Naive thymus-derived CD4-positive, alpha-beta T cell (primary cell): ENCODE results near the gene S100A7A. TPM values are rescaled to one million over a fixed set of nuclear protein-coding genes. Genes with fewer than 3 reads are reported as not detected.
A peak's percentile ranks its signal among the peaks of the same experiment; 100 is the strongest.
"Not testable (repeated sequence)": the region's sequence is repeated elsewhere in the genome, so short reads cannot be mapped to it uniquely, and the experiment has no call there.

Experiments used
- ATAC-seq: fragments of 150-1000 bp; cut with Tn5 transposase; 2 replicates; pipeline ENCODE4 v1.10.0; 2021; ENCODE audit warnings: mild to moderate bottlenecking, moderate library complexity
- CTCF ChIA-PET: fragments of 350-600 bp; sonication (Branson Sonifier 250); formaldehyde crosslinking; loops from one replicate; lab custom pipeline; 2021; ENCODE audit warnings: antibody characterized with exemption; lab: Charles Lee
- POLR2A ChIA-PET: fragments of 350-600 bp; sonication (Branson Sonifier 250); formaldehyde crosslinking; loops from one replicate; lab custom pipeline; 2021; ENCODE audit warnings: antibody characterized with exemption, inconsistent platforms; lab: Charles Lee
- DNase-seq, 9 donors: peaks; one replicate each; pipeline versions ENCODE4 v3.0.0 to v3.0.0-alpha.2; 2020 to 2022; ENCODE audit warnings: mixed read lengths in 1 of 9
- H3K27ac ChIP-seq: one replicate; pipeline ENCODE4 v1.7.0; 2013; ENCODE audit warnings: mild to moderate bottlenecking, low read depth, low read length, moderate library complexity
- H3K27me3 ChIP-seq, 2 donors: one replicate each; pipeline ENCODE4 v1.7.0; 2013; ENCODE audit warnings: low read length in 2 of 2, mild to moderate bottlenecking in 2 of 2, moderate library complexity in 2 of 2; ENCODE audit not compliant: control insufficient read depth in 2 of 2, insufficient read depth in 2 of 2
- H3K36me3 ChIP-seq, 3 experiments: 1 replicate in 2 of 3; 2 replicates in 1 of 3; pipeline ENCODE4 v1.7.0; 2013; ENCODE audit warnings: low read length in 3 of 3, mild to moderate bottlenecking in 3 of 3, moderate library complexity in 1 of 3; ENCODE audit not compliant: insufficient read depth in 3 of 3, control insufficient read depth in 2 of 3
- H3K4me1 ChIP-seq, 2 donors: one replicate each; pipeline ENCODE4 v1.7.0; 2013; ENCODE audit warnings: low read length in 2 of 2, mild to moderate bottlenecking in 2 of 2, moderate library complexity in 1 of 2; ENCODE audit not compliant: control insufficient read depth in 2 of 2, insufficient read depth in 2 of 2
- H3K4me3 ChIP-seq: 2 replicates; pipeline ENCODE4 v1.7.0; 2013; ENCODE audit warnings: mild to moderate bottlenecking, low read length
- H3K9me3 ChIP-seq, 3 experiments: 1 replicate in 2 of 3; 2 replicates in 1 of 3; pipeline ENCODE4 v1.7.0; 2013; ENCODE audit warnings: low read length in 3 of 3; ENCODE audit not compliant: control insufficient read depth in 2 of 3
- H3K27ac Mint-ChIP-seq, 9 donors: one replicate each; pipeline ENCODE4 v1.8.0; 2020 to 2022; ENCODE audit warnings: mixed read lengths in 9 of 9, mild to moderate bottlenecking in 8 of 9, moderate library complexity in 5 of 9, inconsistent platforms in 2 of 9
- H3K27me3 Mint-ChIP-seq, 5 donors: one replicate each; pipeline ENCODE4 v1.8.0; 2021 to 2022; ENCODE audit warnings: mixed read lengths in 5 of 5, mild to moderate bottlenecking in 1 of 5
- H3K36me3 Mint-ChIP-seq, 5 donors: one replicate each; pipeline ENCODE4 v1.8.0; 2020 to 2022; ENCODE audit warnings: mixed read lengths in 5 of 5, mild to moderate bottlenecking in 3 of 5, inconsistent platforms in 1 of 5
- H3K4me1 Mint-ChIP-seq, 7 donors: one replicate each; pipeline ENCODE4 v1.8.0; 2020 to 2022; ENCODE audit warnings: mixed read lengths in 7 of 7, mild to moderate bottlenecking in 3 of 7, inconsistent platforms in 1 of 7
- H3K4me3 Mint-ChIP-seq, 10 donors: one replicate each; pipeline ENCODE4 v1.8.0; 2020 to 2022; ENCODE audit warnings: mild to moderate bottlenecking in 10 of 10, mixed read lengths in 10 of 10, moderate library complexity in 6 of 10, inconsistent platforms in 2 of 10
- H3K9me3 Mint-ChIP-seq, 11 donors: one replicate each; pipeline ENCODE4 v1.8.0; 2020 to 2022; ENCODE audit warnings: mixed read lengths in 11 of 11, mild to moderate bottlenecking in 4 of 11, inconsistent platforms in 1 of 11, moderate library complexity in 1 of 11
- intact Hi-C, 2 donors: fragments of 100-400 bp; cut with micrococcal nuclease; formaldehyde crosslinking; loops; one replicate each; pipeline ENCODE4 v1.15.1; 2023
- polyA plus RNA-seq, 2 donors: library from polyadenylated mRNA; unstranded; fragments of 300-500 nt; fragmentation: Illumina TruSeq; gene quantifications; one replicate each; pipeline ENCODE4 v1.2.3, GENCODE V29; 2021
- total RNA-seq, 6 experiments: library from RNA in 5 of 6; stranded (reverse) in 5 of 6; gene quantifications; 1 replicate in 5 of 6; 2 replicates in 1 of 6; pipeline ENCODE4 v1.2.3 and lab custom pipeline; 2021 to 2026

Gene S100A7A
- total and polyA plus RNA-seq, 7 experiments from 2014 or later = not detected

- H3K9me3 Mint-ChIP-seq, H3K27ac Mint-ChIP-seq, H3K27me3 ChIP-seq, H3K36me3 ChIP-seq, H3K36me3 Mint-ChIP-seq, DNase-seq, H3K27ac ChIP-seq, ATAC-seq, H3K4me3 ChIP-seq, H3K4me1 ChIP-seq, intact Hi-C loops, CTCF ChIA-PET, POLR2A ChIA-PET, H3K4me3 Mint-ChIP-seq, H3K9me3 ChIP-seq, H3K4me1 Mint-ChIP-seq: not testable (repeated sequence)
- H3K27me3 Mint-ChIP-seq = peaks cover 11 to 35% (median 16%) of the 10 kb centered on the region in 5 donors
These were observed 46.4 kb downstream of the S100A7A start for GRCh38 chr1:153462741-153463140.

- ChIA-PET POLR2A (no interaction called here), CTCF (interaction anchor here (0.9 to 1.5 kb wide), 2 partner anchors 13 to 28 kb away, joined by 3 to 4 read pairs; no protein-coding TSS in a partner anchor)
- Histone ChIP-seq H3K27ac (no peak overlapping the region), H3K27me3 (no peaks in the 10 kb centered on the region), H3K36me3 (no peaks in the 10 kb centered on the region), H3K4me3 (no peak overlapping the region), H3K4me1 (no peaks in the 10 kb centered on the region), H3K9me3 (peaks cover 0 to 4% (median 0%) of the 10 kb centered on the region in 3 experiments)
- Mint-ChIP-seq H3K27ac (no peak overlapping the region), H3K36me3 (no peaks in the 10 kb centered on the region), H3K27me3 (peaks cover 22 to 31% (median 24%) of the 10 kb centered on the region in 5 donors), H3K4me3 (peak overlapping the region in 1 of 10 donors; percentile 48), H3K4me1 (peaks cover 0 to 5% (median 0%) of the 10 kb centered on the region in 7 donors), H3K9me3 (peaks cover 0 to 13% (median 5%) of the 10 kb centered on the region in 11 donors)
- ATAC-seq (peak; percentile 81), DNase-seq (peak in 8 of 9 donors; percentile 19 to 67 (median 51))
- intact Hi-C loops = no loop called here
These were observed 49.7 kb downstream of the S100A7A start for GRCh38 chr1:153465811-153466636.

- H3K4me3 ChIP-seq = no peak overlapping the region
- no peaks in the 10 kb centered on the region for H3K36me3 ChIP-seq
- POLR2A ChIA-PET = no interaction called here
- no peaks in the 10 kb centered on the region for H3K27me3 ChIP-seq
- peaks cover 0 to 4% (median 0%) of the 10 kb centered on the region in 3 experiments for H3K9me3 ChIP-seq
- no peak for ATAC-seq
- Mint-ChIP-seq H3K36me3 (no peaks in the 10 kb centered on the region), H3K27me3 (peaks cover 22 to 30% (median 24%) of the 10 kb centered on the region in 5 donors), H3K27ac (no peak overlapping the region), H3K9me3 (peaks cover 0 to 19% (median 5%) of the 10 kb centered on the region in 11 donors), H3K4me3 (no peak overlapping the region), H3K4me1 (peaks cover 0 to 5% (median 0%) of the 10 kb centered on the region in 7 donors)
- H3K4me1 ChIP-seq = no peaks in the 10 kb centered on the region
- intact Hi-C loops = no loop called here
- CTCF ChIA-PET = no interaction called here
- no peak for DNase-seq
- H3K27ac ChIP-seq = no peak overlapping the region
These were observed 50.6 kb downstream of the S100A7A start for GRCh38 chr1:153466908-153467307.

- H3K4me1 ChIP-seq = no peaks in the 10 kb centered on the region
- ChIA-PET CTCF (no interaction called here), POLR2A (no interaction called here)
- Mint-ChIP-seq H3K4me3 (no peak overlapping the region), H3K27ac (peak overlapping the region in 1 of 9 donors; percentile 32), H3K36me3 (peaks cover 0 to 11% (median 10%) of the 10 kb centered on the region in 5 donors), H3K9me3 (peaks cover 5 to 39% (median 17%) of the 10 kb centered on the region in 11 donors), H3K27me3 (peaks cover 14 to 30% (median 20%) of the 10 kb centered on the region in 5 donors), H3K4me1 (peaks cover 0 to 2% (median 0%) of the 10 kb centered on the region in 7 donors)
- no peaks in the 10 kb centered on the region for H3K36me3 ChIP-seq
- no peak overlapping the region for H3K4me3 ChIP-seq
- intact Hi-C loops = no loop called here
- no peak for ATAC-seq
- DNase-seq = no peak
- no peak overlapping the region for H3K27ac ChIP-seq
- peaks cover 0 to 4% (median 0%) of the 10 kb centered on the region in 3 experiments for H3K9me3 ChIP-seq
- H3K27me3 ChIP-seq = no peaks in the 10 kb centered on the region
These were observed 54.4 kb downstream of the S100A7A start for GRCh38 chr1:153470707-153471106.

Other genes with a start within 250 kb of the S100A7A start
- not detected for gene LELP1, start 213.1 kb upstream of the S100A7A start, total RNA-seq
- not detected for gene LELP1, start 213.1 kb upstream of the S100A7A start, polyA plus RNA-seq
- not detected for gene PRR9, start 198.9 kb upstream of the S100A7A start, total RNA-seq
- gene PRR9, start 198.9 kb upstream of the S100A7A start, polyA plus RNA-seq = not detected
- not detected for gene LORICRIN, start 156.8 kb upstream of the S100A7A start, total RNA-seq
- not detected for gene LORICRIN, start 156.8 kb upstream of the S100A7A start, polyA plus RNA-seq
- gene PGLYRP3, start 103.6 kb upstream of the S100A7A start, total RNA-seq = not detected
- not detected for gene PGLYRP3, start 103.6 kb upstream of the S100A7A start, polyA plus RNA-seq
- gene PGLYRP4, start 67.7 kb upstream of the S100A7A start, total RNA-seq = not detected
- gene PGLYRP4, start 67.7 kb upstream of the S100A7A start, polyA plus RNA-seq = not detected
- 1,000 to 10,000 TPM in 1 of 5 experiments, 100 to 1,000 TPM in 1, 1 to 10 TPM in 2, not detected in 1; 8.3 to 2,269 (median 103) TPM for gene S100A9, start 58.7 kb upstream of the S100A7A start, total RNA-seq
- 10 to 100 TPM in 1 of 2 donors, 1 to 10 TPM in 1; 9.0 to 22.8 TPM for gene S100A9, start 58.7 kb upstream of the S100A7A start, polyA plus RNA-seq
- gene S100A12, start 40.9 kb upstream of the S100A7A start, total RNA-seq = 100 to 1,000 TPM in 1 of 5 experiments, 10 to 100 TPM in 1, not detected in 3; 22.0 to 179 TPM
- gene S100A12, start 40.9 kb upstream of the S100A7A start, polyA plus RNA-seq = not detected
- gene S100A8, start 25.4 kb upstream of the S100A7A start, total RNA-seq = 1,000 to 10,000 TPM in 1 of 5 experiments, 100 to 1,000 TPM in 1, 1 to 10 TPM in 2, not detected in 1; 1.3 to 1,624 (median 61.2) TPM
- 10 to 100 TPM in 1 of 2 donors, 1 to 10 TPM in 1; 1.7 to 10.8 TPM for gene S100A8, start 25.4 kb upstream of the S100A7A start, polyA plus RNA-seq
- not detected for gene S100A7, start 44.1 kb downstream of the S100A7A start, total RNA-seq
- gene S100A7, start 44.1 kb downstream of the S100A7A start, polyA plus RNA-seq = not detected
- 100 to 1,000 TPM; 178 to 433 (median 201) TPM for gene S100A6, start 119.5 kb downstream of the S100A7A start, total RNA-seq
- 100 to 1,000 TPM; 424 to 568 TPM for gene S100A6, start 119.5 kb downstream of the S100A7A start, polyA plus RNA-seq
- gene S100A5, start 124.4 kb downstream of the S100A7A start, total RNA-seq = 1 to 10 TPM in 2 of 5 experiments, under 1 TPM in 1, not detected in 2; 0.78 to 2.0 (median 1.2) TPM
- gene S100A5, start 124.4 kb downstream of the S100A7A start, polyA plus RNA-seq = 1 to 10 TPM in 1 of 2 donors, under 1 TPM in 1; 0.91 to 1.5 TPM
- gene S100A4, start 129.3 kb downstream of the S100A7A start, total RNA-seq = 100 to 1,000 TPM in 3 of 5 experiments, 10 to 100 TPM in 2; 54.0 to 766 (median 204) TPM
- gene S100A4, start 129.3 kb downstream of the S100A7A start, polyA plus RNA-seq = 100 to 1,000 TPM; 259 to 359 TPM
- not detected for gene S100A3, start 132.7 kb downstream of the S100A7A start, total RNA-seq
- not detected for gene S100A3, start 132.7 kb downstream of the S100A7A start, polyA plus RNA-seq
- 1 to 10 TPM in 1 of 5 experiments, not detected in 4; 1.1 TPM for gene S100A2, start 149.3 kb downstream of the S100A7A start, total RNA-seq
- not detected for gene S100A2, start 149.3 kb downstream of the S100A7A start, polyA plus RNA-seq
- not detected for gene S100A16, start 196.6 kb downstream of the S100A7A start, total RNA-seq
- not detected for gene S100A16, start 196.6 kb downstream of the S100A7A start, polyA plus RNA-seq
- gene S100A14, start 199.8 kb downstream of the S100A7A start, total RNA-seq = not detected
- not detected for gene S100A14, start 199.8 kb downstream of the S100A7A start, polyA plus RNA-seq
- gene S100A13, start 211.0 kb downstream of the S100A7A start, total RNA-seq = 1 to 10 TPM; 2.6 to 4.0 (median 3.1) TPM
- gene S100A13, start 211.0 kb downstream of the S100A7A start, polyA plus RNA-seq = 1 to 10 TPM; 1.4 to 1.5 TPM
- gene S100A1, start 211.9 kb downstream of the S100A7A start, total RNA-seq = not detected
- gene S100A1, start 211.9 kb downstream of the S100A7A start, polyA plus RNA-seq = not detected
- gene CHTOP, start 217.5 kb downstream of the S100A7A start, total RNA-seq = 100 to 1,000 TPM in 4 of 5 experiments, 10 to 100 TPM in 1; 85.2 to 143 (median 116) TPM
- gene CHTOP, start 217.5 kb downstream of the S100A7A start, polyA plus RNA-seq = 10 to 100 TPM; 57.4 to 95.7 TPM
- 10 to 100 TPM; 10.2 to 43.5 (median 29.8) TPM for gene SNAPIN, start 242.2 kb downstream of the S100A7A start, total RNA-seq
- 10 to 100 TPM; 77.3 to 84.5 TPM for gene SNAPIN, start 242.2 kb downstream of the S100A7A start, polyA plus RNA-seq